ENCODE measurements around the gene TSNAXIP1.
A peak's percentile ranks its signal among the peaks of the same experiment; 100 is the strongest.

Gene TSNAXIP1

DNA sequence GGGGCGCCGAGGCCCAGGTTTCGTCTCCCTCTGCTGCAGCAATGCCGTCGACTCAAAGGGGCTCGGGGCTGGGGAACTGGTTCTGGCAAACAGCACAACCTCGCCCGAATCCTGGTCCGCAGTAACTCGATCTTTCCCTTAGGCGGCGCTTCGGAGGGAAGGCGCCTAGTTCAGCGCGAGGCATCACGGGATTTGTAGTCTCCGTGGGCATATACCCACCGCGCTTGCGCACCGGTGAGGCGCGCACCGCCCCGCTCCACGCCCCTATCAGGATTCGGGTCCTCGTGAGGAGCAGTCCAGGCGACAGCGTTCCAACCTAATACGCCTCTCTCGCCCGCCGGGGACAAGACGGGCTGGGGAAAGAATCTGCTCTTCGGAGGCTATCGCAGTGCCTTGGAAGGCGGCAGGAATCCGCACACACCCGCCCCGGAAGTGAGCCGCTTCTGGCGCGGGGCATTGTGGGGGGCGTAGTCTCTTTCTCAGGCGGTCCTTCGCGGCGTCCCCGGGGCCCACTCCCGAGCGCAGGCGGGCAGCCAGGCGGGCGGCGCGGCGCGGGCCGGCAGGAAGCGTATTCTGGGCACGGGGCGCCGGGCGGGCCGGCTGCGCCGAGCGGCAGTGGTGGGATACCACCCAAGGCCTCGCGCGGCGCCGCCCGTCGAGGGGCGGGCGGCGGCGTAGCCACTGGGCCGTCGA lies 35.3 kb downstream of the TSNAXIP1 start, which contains the start of gene THAP11 (continued):
- TF ChIP-seq, protein P1, sequence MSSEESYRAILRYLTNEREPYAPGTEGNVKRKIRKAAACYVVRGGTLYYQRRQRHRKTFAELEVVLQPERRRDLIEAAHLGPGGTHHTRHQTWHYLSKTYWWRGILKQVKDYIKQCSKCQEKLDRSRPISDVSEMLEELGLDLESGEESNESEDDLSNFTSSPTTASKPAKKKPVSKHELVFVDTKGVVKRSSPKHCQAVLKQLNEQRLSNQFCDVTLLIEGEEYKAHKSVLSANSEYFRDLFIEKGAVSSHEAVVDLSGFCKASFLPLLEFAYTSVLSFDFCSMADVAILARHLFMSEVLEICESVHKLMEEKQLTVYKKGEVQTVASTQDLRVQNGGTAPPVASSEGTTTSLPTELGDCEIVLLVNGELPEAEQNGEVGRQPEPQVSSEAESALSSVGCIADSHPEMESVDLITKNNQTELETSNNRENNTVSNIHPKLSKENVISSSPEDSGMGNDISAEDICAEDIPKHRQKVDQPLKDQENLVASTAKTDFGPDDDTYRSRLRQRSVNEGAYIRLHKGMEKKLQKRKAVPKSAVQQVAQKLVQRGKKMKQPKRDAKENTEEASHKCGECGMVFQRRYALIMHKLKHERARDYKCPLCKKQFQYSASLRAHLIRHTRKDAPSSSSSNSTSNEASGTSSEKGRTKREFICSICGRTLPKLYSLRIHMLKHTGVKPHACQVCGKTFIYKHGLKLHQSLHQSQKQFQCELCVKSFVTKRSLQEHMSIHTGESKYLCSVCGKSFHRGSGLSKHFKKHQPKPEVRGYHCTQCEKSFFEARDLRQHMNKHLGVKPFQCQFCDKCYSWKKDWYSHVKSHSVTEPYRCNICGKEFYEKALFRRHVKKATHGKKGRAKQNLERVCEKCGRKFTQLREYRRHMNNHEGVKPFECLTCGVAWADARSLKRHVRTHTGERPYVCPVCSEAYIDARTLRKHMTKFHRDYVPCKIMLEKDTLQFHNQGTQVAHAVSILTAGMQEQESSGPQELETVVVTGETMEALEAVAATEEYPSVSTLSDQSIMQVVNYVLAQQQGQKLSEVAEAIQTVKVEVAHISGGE (tag by site-specific recombination; conservative IDR thresholded peaks at IDR 0.05; ENCODE audit: low read depth), result peak; percentile 88
- TF ChIP-seq ZSCAN16 (tag by site-specific recombination; IDR thresholded peaks at IDR 0.05) (no peak), KLF10 (tag by site-specific recombination; IDR thresholded peaks at IDR 0.05) (no peak), ZFP37 (tag by site-specific recombination; IDR thresholded peaks at IDR 0.05) (no peak), ZNF157 (tag by site-specific recombination; IDR thresholded peaks at IDR 0.05) (no peak), KLF8 (tag by site-specific recombination; IDR thresholded peaks at IDR 0.05) (peak; percentile 97), GLIS2 (tag by site-specific recombination; IDR thresholded peaks at IDR 0.05) (no peak), ZNF555 (tag by site-specific recombination; conservative IDR thresholded peaks at IDR 0.05) (no peak), ZNF19 (tag by site-specific recombination; IDR thresholded peaks at IDR 0.05; ENCODE audit: low read depth) (no peak), ZNF146 (tag by site-specific recombination; IDR thresholded peaks at IDR 0.05) (no peak), ZNF211 (tag by site-specific recombination; IDR thresholded peaks at IDR 0.05; ENCODE audit: low read depth) (no peak), BCL11B (tag by site-specific recombination; IDR thresholded peaks at IDR 0.05; ENCODE audit: low read depth) (no peak), ZNF155 (tag by site-specific recombination; IDR thresholded peaks at IDR 0.05) (no peak), OSR2 (tag by site-specific recombination; IDR thresholded peaks at IDR 0.05) (no peak), ZFP69B (tag by site-specific recombination; IDR thresholded peaks at IDR 0.05) (no peak; the same call in 1 of the 2 replicates), ZNF416 (tag by site-specific recombination; IDR thresholded peaks at IDR 0.05) (no peak), ZNF23 (tag by site-specific recombination; IDR thresholded peaks at IDR 0.05; ENCODE audit: borderline replicate concordance) (no peak), ZNF600 (tag by site-specific recombination; IDR thresholded peaks at IDR 0.05) (peak; percentile 92), ZNF433 (tag by site-specific recombination; IDR thresholded peaks at IDR 0.05; ENCODE audit: low read depth) (no peak), ZFP3 (tag by site-specific recombination; IDR thresholded peaks at IDR 0.05; ENCODE audit: low read depth) (no peak), ZNF138 (tag by site-specific recombination; IDR thresholded peaks at IDR 0.05; ENCODE audit: borderline replicate concordance) (no peak), ZBTB21 (tag by site-specific recombination; IDR thresholded peaks at IDR 0.05) (no peak; the same call in 1 of the 2 replicates)
- TF ChIP-seq, protein P2, sequence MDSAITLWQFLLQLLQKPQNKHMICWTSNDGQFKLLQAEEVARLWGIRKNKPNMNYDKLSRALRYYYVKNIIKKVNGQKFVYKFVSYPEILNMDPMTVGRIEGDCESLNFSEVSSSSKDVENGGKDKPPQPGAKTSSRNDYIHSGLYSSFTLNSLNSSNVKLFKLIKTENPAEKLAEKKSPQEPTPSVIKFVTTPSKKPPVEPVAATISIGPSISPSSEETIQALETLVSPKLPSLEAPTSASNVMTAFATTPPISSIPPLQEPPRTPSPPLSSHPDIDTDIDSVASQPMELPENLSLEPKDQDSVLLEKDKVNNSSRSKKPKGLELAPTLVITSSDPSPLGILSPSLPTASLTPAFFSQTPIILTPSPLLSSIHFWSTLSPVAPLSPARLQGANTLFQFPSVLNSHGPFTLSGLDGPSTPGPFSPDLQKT (IDR thresholded peaks at IDR 0.05; ENCODE audit: borderline replicate concordance, low read depth, low read length), result peak; percentile 49; the same call in 1 of the 2 replicates
- TF ChIP-seq, protein P3, sequence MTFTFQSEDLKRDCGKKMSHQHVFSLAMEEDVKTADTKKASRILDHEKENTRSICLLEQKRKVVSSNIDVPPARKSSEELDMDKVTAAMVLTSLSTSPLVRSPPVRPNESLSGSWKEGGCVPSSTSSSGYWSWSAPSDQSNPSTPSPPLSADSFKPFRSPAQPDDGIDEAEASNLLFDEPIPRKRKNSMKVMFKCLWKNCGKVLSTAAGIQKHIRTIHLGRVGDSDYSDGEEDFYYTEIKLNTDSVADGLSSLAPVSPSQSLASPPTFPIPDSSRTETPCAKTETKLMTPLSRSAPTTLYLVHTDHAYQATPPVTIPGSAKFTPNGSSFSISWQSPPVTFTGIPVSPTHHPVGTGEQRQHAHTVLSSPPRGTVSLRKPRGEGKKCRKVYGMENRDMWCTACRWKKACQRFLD (tag by site-specific recombination; IDR thresholded peaks at IDR 0.05), result no peak
- TF ChIP-seq, protein P4, sequence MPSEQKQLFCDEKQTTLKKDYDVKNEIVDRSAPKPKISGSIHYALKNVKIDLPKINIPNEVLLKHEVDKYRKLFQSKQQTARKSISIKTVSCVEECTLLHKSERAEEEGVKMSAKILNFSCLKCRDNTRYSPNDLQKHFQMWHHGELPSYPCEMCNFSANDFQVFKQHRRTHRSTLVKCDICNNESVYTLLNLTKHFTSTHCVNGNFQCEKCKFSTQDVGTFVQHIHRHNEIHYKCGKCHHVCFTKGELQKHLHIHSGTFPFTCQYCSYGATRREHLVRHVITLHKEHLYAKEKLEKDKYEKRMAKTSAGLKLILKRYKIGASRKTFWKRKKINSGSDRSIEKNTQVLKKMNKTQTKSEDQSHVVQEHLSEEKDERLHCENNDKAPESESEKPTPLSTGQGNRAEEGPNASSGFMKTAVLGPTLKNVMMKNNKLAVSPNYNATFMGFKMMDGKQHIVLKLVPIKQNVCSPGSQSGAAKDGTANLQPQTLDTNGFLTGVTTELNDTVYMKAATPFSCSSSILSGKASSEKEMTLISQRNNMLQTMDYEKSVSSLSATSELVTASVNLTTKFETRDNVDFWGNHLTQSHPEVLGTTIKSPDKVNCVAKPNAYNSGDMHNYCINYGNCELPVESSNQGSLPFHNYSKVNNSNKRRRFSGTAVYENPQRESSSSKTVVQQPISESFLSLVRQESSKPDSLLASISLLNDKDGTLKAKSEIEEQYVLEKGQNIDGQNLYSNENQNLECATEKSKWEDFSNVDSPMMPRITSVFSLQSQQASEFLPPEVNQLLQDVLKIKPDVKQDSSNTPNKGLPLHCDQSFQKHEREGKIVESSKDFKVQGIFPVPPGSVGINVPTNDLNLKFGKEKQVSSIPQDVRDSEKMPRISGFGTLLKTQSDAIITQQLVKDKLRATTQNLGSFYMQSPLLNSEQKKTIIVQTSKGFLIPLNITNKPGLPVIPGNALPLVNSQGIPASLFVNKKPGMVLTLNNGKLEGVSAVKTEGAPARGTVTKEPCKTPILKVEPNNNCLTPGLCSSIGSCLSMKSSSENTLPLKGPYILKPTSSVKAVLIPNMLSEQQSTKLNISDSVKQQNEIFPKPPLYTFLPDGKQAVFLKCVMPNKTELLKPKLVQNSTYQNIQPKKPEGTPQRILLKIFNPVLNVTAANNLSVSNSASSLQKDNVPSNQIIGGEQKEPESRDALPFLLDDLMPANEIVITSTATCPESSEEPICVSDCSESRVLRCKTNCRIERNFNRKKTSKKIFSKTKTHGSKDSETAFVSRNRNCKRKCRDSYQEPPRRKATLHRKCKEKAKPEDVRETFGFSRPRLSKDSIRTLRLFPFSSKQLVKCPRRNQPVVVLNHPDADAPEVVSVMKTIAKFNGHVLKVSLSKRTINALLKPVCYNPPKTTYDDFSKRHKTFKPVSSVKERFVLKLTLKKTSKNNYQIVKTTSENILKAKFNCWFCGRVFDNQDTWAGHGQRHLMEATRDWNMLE (tag by site-specific recombination; conservative IDR thresholded peaks at IDR 0.05; ENCODE audit: low read depth), result no peak
- TF ChIP-seq, protein P5, sequence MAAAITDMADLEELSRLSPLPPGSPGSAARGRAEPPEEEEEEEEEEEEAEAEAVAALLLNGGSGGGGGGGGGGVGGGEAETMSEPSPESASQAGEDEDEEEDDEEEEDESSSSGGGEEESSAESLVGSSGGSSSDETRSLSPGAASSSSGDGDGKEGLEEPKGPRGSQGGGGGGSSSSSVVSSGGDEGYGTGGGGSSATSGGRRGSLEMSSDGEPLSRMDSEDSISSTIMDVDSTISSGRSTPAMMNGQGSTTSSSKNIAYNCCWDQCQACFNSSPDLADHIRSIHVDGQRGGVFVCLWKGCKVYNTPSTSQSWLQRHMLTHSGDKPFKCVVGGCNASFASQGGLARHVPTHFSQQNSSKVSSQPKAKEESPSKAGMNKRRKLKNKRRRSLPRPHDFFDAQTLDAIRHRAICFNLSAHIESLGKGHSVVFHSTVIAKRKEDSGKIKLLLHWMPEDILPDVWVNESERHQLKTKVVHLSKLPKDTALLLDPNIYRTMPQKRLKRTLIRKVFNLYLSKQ (tag by site-specific recombination; IDR thresholded peaks at IDR 0.05; ENCODE audit: borderline replicate concordance), result no peak
- TF ChIP-seq, protein P6, sequence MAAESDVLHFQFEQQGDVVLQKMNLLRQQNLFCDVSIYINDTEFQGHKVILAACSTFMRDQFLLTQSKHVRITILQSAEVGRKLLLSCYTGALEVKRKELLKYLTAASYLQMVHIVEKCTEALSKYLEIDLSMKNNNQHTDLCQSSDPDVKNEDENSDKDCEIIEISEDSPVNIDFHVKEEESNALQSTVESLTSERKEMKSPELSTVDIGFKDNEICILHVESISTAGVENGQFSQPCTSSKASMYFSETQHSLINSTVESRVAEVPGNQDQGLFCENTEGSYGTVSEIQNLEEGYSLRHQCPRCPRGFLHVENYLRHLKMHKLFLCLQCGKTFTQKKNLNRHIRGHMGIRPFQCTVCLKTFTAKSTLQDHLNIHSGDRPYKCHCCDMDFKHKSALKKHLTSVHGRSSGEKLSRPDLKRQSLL (tag by site-specific recombination; IDR thresholded peaks at IDR 0.05), result no peak

Measured in HEK293 (cell line).